ENCODE measurements around the gene C11orf71. TPM values are rescaled to one million over a fixed set of nuclear protein-coding genes. Genes with fewer than 3 reads are reported as not detected.
A peak's percentile ranks its signal among the peaks of the same experiment; 100 is the strongest.

C11orf71 gene
- total and polyA plus RNA-seq, 11 donors = 2.3 to 13.4 (median 8.6) TPM

- Histone ChIP-seq H3K4me3 (peak overlapping the region in 9 of 12 donors; percentile 82 to 96 (median 90)), H3K27ac (peak overlapping the region in 9 of 12 donors; percentile 79 to 95 (median 88)), H3K9me3 (no peaks in the 10 kb centered on the region), H3K27me3 (no peaks in the 10 kb centered on the region), H3K4me1 (peaks cover 0 to 51% (median 26%) of the 10 kb centered on the region in 12 donors), H3K36me3 (peaks cover 0 to 32% (median 17%) of the 10 kb centered on the region in 9 donors)
- no peak for TF ChIP-seq POLR2A (IDR thresholded peaks at IDR 0.05)
- no peak for TF ChIP-seq CTCF (IDR thresholded peaks at IDR 0.05)
- DNase-seq = no peak
- no peak for ATAC-seq
- 66 to 76% (median 68%) methylated on average over 7 of the region's 7 CpGs for WGBS, 4 donors
- intact Hi-C loops (cut with DNase I) = loop anchor here in 4 of 10 donors (2.0 to 10.0 kb wide), 4 partner anchors 39 to 96 kb away; partner anchors contain the start of genes C11orf71 (in 1 of the 4) and RBM7 (in 1 of the 4)
These were observed 40.9 kb upstream of the C11orf71 start for GRCh38 chr11:114440971-114441763.

GRCh38 chr11:114440121-114440860 lies 40.0 kb upstream of the C11orf71 start:
- 12 to 19% (median 15%) methylated on average over 10 of the region's 10 CpGs for WGBS, 4 donors
- H3K4me3 ChIP-seq = peak overlapping the region; percentile 66 to 96 (median 88)
- intact Hi-C loops (cut with DNase I) = loop anchor here in 4 of 10 donors (2.0 to 10.0 kb wide), 4 partner anchors 38 to 95 kb away; partner anchors contain the start of genes C11orf71 (in 1 of the 4) and RBM7 (in 1 of the 4)
- ATAC-seq (peak in 1 of 4 donors; percentile 41), DNase-seq (no peak)
- H3K36me3 ChIP-seq = peaks cover 0 to 23% (median 10%) of the 10 kb centered on the region in 9 donors
- no peaks in the 10 kb centered on the region for H3K9me3 ChIP-seq
- H3K4me1 ChIP-seq = peaks cover 0 to 45% (median 25%) of the 10 kb centered on the region in 12 donors
- TF ChIP-seq CTCF (IDR thresholded peaks at IDR 0.05) (no peak), POLR2A (IDR thresholded peaks at IDR 0.05) (no peak)
- peak overlapping the region; percentile 35 to 95 (median 88) for H3K27ac ChIP-seq
- no peaks in the 10 kb centered on the region for H3K27me3 ChIP-seq

- TF ChIP-seq CTCF (IDR thresholded peaks at IDR 0.05) (peak in 8 of 12 donors; percentile 9 to 62 (median 28)), POLR2A (IDR thresholded peaks at IDR 0.05) (peak in 1 of 2 donors; percentile 85)
- WGBS, 4 donors = 0 to 1% (median 0%) methylated on average over 34 to 64 of the region's 64 CpGs
These were observed 39.2 kb upstream of the C11orf71 start, which contains the start of gene REXO2 for GRCh38 chr11:114439229-114440120. TSS of gene REXO2 (plus strand) at chr11:114439467. CDS start at chr11:114439529, 62 bp downstream.

More at GRCh38 chr11:114439229-114440120, 39.2 kb upstream of the C11orf71 start, which contains the start of gene REXO2:
- DNase-seq = peak; percentile 95 to 98 (median 97)
- Histone ChIP-seq H3K4me3 (peak within 1 kb of the TSS; percentile 66 to 96 (median 88)), H3K27ac (peak within 1 kb of the TSS; percentile 35 to 95 (median 88)), H3K36me3 (peaks cover 0 to 15% (median 3%) of the 10 kb centered on the region in 9 donors), H3K27me3 (no peaks in the 10 kb centered on the region), H3K9me3 (no peaks in the 10 kb centered on the region), H3K4me1 (peaks cover 0 to 43% (median 21%) of the 10 kb centered on the region in 12 donors)
- intact Hi-C loops (cut with DNase I) = loop anchor here (1.0 to 10.0 kb wide), 7 partner anchors 37 to 405 kb away; partner anchors contain the start of genes C11orf71 (in 8 of the 10) and RBM7 (in 8 of the 10)
- peak; percentile 98 to 99 (median 98) for ATAC-seq
